ENCODE results near the gene YWHAQ. TPM values are rescaled to one million over a fixed set of nuclear protein-coding genes. Genes with fewer than 3 reads are reported as not detected.

YWHAQ gene
- polyA plus RNA-seq, 1 of the 3 experiments (the other 2 are of a cell fraction): 240 TPM

GRCh38 chr2:9638532-9638931, 7.7 kb upstream of the YWHAQ start (continued):
- no peak for TF ChIP-seq ZBTB33 (IDR thresholded peaks at IDR 0.05; ENCODE audit: borderline replicate concordance, low read depth)
- TF ChIP-seq, protein P1, sequence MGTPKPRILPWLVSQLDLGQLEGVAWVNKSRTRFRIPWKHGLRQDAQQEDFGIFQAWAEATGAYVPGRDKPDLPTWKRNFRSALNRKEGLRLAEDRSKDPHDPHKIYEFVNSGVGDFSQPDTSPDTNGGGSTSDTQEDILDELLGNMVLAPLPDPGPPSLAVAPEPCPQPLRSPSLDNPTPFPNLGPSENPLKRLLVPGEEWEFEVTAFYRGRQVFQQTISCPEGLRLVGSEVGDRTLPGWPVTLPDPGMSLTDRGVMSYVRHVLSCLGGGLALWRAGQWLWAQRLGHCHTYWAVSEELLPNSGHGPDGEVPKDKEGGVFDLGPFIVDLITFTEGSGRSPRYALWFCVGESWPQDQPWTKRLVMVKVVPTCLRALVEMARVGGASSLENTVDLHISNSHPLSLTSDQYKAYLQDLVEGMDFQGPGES (IDR thresholded peaks at IDR 0.05; ENCODE audit: low read depth, low read length): no peak

- CTCF ChIA-PET: interaction anchor here (1.3 to 3.0 kb wide), 3 partner anchors 81 to 347 kb away, joined by 3 to 14 read pairs (median 5); partner anchors contain the start of gene ADAM17
- WGBS (ENCODE audit: low lambda C conversion rate): 26% methylated on average over 2 of the region's 2 CpGs
- H4K20me1 ChIP-seq (ENCODE audit: insufficient read depth): no peaks in the 10 kb centered on the region
- POLR2A ChIA-PET: no interaction called here
- peak overlapping the region; percentile 59 for H3K4me2 ChIP-seq
- H3K27ac ChIP-seq (ENCODE audit: low read depth in 2 of 2, low read length in 1 of 2): peak overlapping the region in 1 of 2 experiments; percentile 50; a peak in 2 of 4 replicates
- H2AFZ ChIP-seq (ENCODE audit: low read depth): no peak overlapping the region
- H3F3A ChIP-seq (replicated peaks; ENCODE audit: insufficient read depth): peaks cover 19% of the 10 kb centered on the region
- peaks cover 22% of the 10 kb centered on the region in 2 experiments; a peak in 3 of 4 replicates for H3K4me1 ChIP-seq (ENCODE audit: control insufficient read depth in 1 of 2, insufficient read depth in 2 of 2, low read depth in 1 of 2, low read length in 1 of 2)
- H3K9ac ChIP-seq: no peak overlapping the region
- H3K27me3 ChIP-seq (ENCODE audit: insufficient read depth): no peaks in the 10 kb centered on the region
- H3K9me3 ChIP-seq: no peaks in the 10 kb centered on the region
- no peaks in the 10 kb centered on the region for H3K9me2 ChIP-seq
- DNase-seq: no peak
- no peak overlapping the region for H3K4me3 ChIP-seq (ENCODE audit: low read depth in 2 of 2, low read length in 1 of 2)
- no peaks in the 10 kb centered on the region for H3K36me3 ChIP-seq (replicated peaks in 1 of 2; ENCODE audit: control insufficient read depth in 1 of 2, insufficient read depth in 2 of 2, low read length in 1 of 2)
- H3K79me2 ChIP-seq (ENCODE audit: insufficient read depth): no peaks in the 10 kb centered on the region
- no peak for TF ChIP-seq TAF1 (IDR thresholded peaks at IDR 0.05; ENCODE audit: borderline replicate concordance, low read depth, low read length)
- TF ChIP-seq FOXM1 (IDR thresholded peaks at IDR 0.05; ENCODE audit: low read depth): no peak
- TF ChIP-seq SIN3A (IDR thresholded peaks at IDR 0.05; ENCODE audit: borderline replicate concordance, low read depth, low read length): no peak
- TF ChIP-seq PBX3 (IDR thresholded peaks at IDR 0.05): peak; percentile 64; the same call in 1 of the 2 replicates
- TF ChIP-seq EP300 (IDR thresholded peaks at IDR 0.05; ENCODE audit: borderline replicate concordance in 1 of 2, low read depth in 1 of 2, low read length in 1 of 2): peak in 1 of 2 experiments; percentile 42; a peak in 1 of 4 replicates
- no peak for TF ChIP-seq RFX5 (IDR thresholded peaks at IDR 0.05; ENCODE audit: low read length)
- no peak; the same call in 1 of the 2 replicates for TF ChIP-seq POLR2AphosphoS5 (IDR thresholded peaks at IDR 0.05; ENCODE audit: low read depth, low read length)
- no peak for TF ChIP-seq FOXJ3 (CRISPR knock-in tag; IDR thresholded peaks at IDR 0.05)
- no peak for TF ChIP-seq GABPA (IDR thresholded peaks at IDR 0.05; ENCODE audit: low read depth)
- no peak for TF ChIP-seq CTCF (IDR thresholded peaks at IDR 0.05)
- TF ChIP-seq, protein P1 (IDR thresholded peaks at IDR 0.05; ENCODE audit: low read depth, low read length): no peak
- TF ChIP-seq NRF1 (IDR thresholded peaks at IDR 0.05; ENCODE audit: low read depth, low read length): no peak
- TF ChIP-seq TCF12 (IDR thresholded peaks at IDR 0.05): peak; percentile 72
- TF ChIP-seq FOSL2 (IDR thresholded peaks at IDR 0.05; ENCODE audit: borderline replicate concordance, low read depth): peak; percentile 85
- TF ChIP-seq ELF1 (IDR thresholded peaks at IDR 0.05): no peak
- no peak for TF ChIP-seq RAD21 (IDR thresholded peaks at IDR 0.05; ENCODE audit: low read length)
- TF ChIP-seq TEAD4 (IDR thresholded peaks at IDR 0.05; ENCODE audit: borderline replicate concordance, insufficient read depth): peak; percentile 71; the same call in 1 of the 2 replicates
- TF ChIP-seq CHD2 (IDR thresholded peaks at IDR 0.05; ENCODE audit: low read length, partially characterized antibody): no peak
- TF ChIP-seq, protein P2, sequence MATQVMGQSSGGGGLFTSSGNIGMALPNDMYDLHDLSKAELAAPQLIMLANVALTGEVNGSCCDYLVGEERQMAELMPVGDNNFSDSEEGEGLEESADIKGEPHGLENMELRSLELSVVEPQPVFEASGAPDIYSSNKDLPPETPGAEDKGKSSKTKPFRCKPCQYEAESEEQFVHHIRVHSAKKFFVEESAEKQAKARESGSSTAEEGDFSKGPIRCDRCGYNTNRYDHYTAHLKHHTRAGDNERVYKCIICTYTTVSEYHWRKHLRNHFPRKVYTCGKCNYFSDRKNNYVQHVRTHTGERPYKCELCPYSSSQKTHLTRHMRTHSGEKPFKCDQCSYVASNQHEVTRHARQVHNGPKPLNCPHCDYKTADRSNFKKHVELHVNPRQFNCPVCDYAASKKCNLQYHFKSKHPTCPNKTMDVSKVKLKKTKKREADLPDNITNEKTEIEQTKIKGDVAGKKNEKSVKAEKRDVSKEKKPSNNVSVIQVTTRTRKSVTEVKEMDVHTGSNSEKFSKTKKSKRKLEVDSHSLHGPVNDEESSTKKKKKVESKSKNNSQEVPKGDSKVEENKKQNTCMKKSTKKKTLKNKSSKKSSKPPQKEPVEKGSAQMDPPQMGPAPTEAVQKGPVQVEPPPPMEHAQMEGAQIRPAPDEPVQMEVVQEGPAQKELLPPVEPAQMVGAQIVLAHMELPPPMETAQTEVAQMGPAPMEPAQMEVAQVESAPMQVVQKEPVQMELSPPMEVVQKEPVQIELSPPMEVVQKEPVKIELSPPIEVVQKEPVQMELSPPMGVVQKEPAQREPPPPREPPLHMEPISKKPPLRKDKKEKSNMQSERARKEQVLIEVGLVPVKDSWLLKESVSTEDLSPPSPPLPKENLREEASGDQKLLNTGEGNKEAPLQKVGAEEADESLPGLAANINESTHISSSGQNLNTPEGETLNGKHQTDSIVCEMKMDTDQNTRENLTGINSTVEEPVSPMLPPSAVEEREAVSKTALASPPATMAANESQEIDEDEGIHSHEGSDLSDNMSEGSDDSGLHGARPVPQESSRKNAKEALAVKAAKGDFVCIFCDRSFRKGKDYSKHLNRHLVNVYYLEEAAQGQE (IDR thresholded peaks at IDR 0.05; ENCODE audit: low read depth, low read length): no peak
- peak; percentile 92 for TF ChIP-seq JUND (IDR thresholded peaks at IDR 0.05)
These were observed 6.5 kb upstream of the YWHAQ start for GRCh38 chr2:9637330-9637729.

Data from SK-N-SH (cell line).